Vagina (tissue), 2 donors: Measurements from ENCODE around the gene EXOC8.

Experiments
- POLR2A ChIP-seq, 2 donors: fragments of 450-650 bp; IDR thresholded peaks; one replicate each; pipeline ENCODE4 v1.6.1; 2017; ENCODE audit warnings: antibody characterized with exemption in 2 of 2, mild to moderate bottlenecking in 2 of 2, moderate library complexity in 2 of 2
- POLR2AphosphoS5 ChIP-seq, 2 donors: sonication (generic); formaldehyde crosslinking; IDR thresholded peaks; one replicate each; pipeline ENCODE4 v1.9.0; 2017; ENCODE audit warnings: antibody characterized with exemption in 2 of 2, mild to moderate bottlenecking in 2 of 2, low read depth in 1 of 2; ENCODE audit not compliant: insufficient read depth in 1 of 2
- TF ChIP-seq, protein P1 (sequence below), 3 experiments: fragments of 450-650 bp in 2 of 3; fragments of 200-600 bp in 1 of 3; sonication (generic) in 1 of 3; IDR thresholded peaks; one replicate each; pipeline ENCODE4 v1.5.1; 2017 to 2019; ENCODE audit warnings: antibody characterized with exemption in 3 of 3, mild to moderate bottlenecking in 2 of 3, moderate library complexity in 2 of 3

DNA sequence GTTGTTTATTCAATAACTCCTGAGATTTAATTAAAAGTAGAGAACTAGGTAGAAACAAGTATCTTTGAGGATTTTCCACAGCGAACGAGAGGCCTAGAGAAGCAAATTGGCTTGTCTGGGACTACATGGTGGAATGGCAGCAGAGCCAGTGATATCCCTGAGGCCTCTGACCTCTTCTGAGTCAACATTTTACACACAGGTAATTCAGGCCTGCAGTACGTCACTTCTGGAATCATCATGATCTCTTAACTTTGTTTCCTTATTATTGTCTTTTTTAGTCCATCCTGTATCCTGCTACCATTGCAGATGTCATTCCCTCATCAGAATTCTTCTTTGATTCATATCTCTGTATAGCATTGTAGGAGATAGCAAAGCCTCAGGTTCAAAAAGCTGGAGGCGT, 10.3 kb upstream of the EXOC8 start:
- TF ChIP-seq POLR2AphosphoS5 (IDR thresholded peaks at IDR 0.05; ENCODE audit: insufficient read depth in 1 of 2, low read depth in 1 of 2) (no peak), POLR2A (IDR thresholded peaks at IDR 0.05) (no peak)
- TF ChIP-seq, protein P1, sequence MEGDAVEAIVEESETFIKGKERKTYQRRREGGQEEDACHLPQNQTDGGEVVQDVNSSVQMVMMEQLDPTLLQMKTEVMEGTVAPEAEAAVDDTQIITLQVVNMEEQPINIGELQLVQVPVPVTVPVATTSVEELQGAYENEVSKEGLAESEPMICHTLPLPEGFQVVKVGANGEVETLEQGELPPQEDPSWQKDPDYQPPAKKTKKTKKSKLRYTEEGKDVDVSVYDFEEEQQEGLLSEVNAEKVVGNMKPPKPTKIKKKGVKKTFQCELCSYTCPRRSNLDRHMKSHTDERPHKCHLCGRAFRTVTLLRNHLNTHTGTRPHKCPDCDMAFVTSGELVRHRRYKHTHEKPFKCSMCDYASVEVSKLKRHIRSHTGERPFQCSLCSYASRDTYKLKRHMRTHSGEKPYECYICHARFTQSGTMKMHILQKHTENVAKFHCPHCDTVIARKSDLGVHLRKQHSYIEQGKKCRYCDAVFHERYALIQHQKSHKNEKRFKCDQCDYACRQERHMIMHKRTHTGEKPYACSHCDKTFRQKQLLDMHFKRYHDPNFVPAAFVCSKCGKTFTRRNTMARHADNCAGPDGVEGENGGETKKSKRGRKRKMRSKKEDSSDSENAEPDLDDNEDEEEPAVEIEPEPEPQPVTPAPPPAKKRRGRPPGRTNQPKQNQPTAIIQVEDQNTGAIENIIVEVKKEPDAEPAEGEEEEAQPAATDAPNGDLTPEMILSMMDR (IDR thresholded peaks at IDR 0.05): no peak
